Lung (tissue), 12 donors: ENCODE results near the gene NRP2. TPM values are rescaled to one million over a fixed set of nuclear protein-coding genes. Genes with fewer than 3 reads are reported as not detected.

Source experiments
- ATAC-seq: fragments of 200-7000 bp; cut with Tn5 transposase; one replicate; pipeline ENCODE4 v1.9.1; 2020; ENCODE audit warnings: moderate number of reproducible peaks; ENCODE audit not compliant: insufficient read depth, low FRiP score
- DNase-seq, 3 donors: peaks; one replicate each; pipeline ENCODE4 v3.0.0-alpha.2; 2013 to 2017
- H3K27ac ChIP-seq, 2 donors: one replicate each; pipeline ENCODE4 v1.5.1; 2013; ENCODE audit warnings: mild to moderate bottlenecking in 2 of 2, moderate library complexity in 2 of 2, control low read depth in 1 of 2, inconsistent platforms in 1 of 2, low read depth in 1 of 2, low read length in 1 of 2
- H3K27me3 ChIP-seq, 3 donors: one replicate each; pipeline ENCODE4 v1.5.1; 2013; ENCODE audit warnings: low read length in 2 of 3; ENCODE audit not compliant: control insufficient read depth in 3 of 3, insufficient read depth in 3 of 3
- H3K36me3 ChIP-seq, 4 donors: one replicate each; pipeline ENCODE4 v1.5.1; 2013; ENCODE audit warnings: low read length in 4 of 4, mild to moderate bottlenecking in 1 of 4, moderate library complexity in 1 of 4; ENCODE audit not compliant: control insufficient read depth in 4 of 4, insufficient read depth in 4 of 4
- H3K4me1 ChIP-seq, 5 donors: one replicate each; pipeline ENCODE4 v1.5.1; 2013; ENCODE audit warnings: low read length in 5 of 5, mild to moderate bottlenecking in 2 of 5, moderate library complexity in 1 of 5; ENCODE audit not compliant: control insufficient read depth in 5 of 5, insufficient read depth in 5 of 5
- H3K4me3 ChIP-seq: one replicate; pipeline ENCODE4 v1.5.1; 2013; ENCODE audit warnings: mild to moderate bottlenecking, control low read depth, moderate library complexity
- H3K9ac ChIP-seq, 2 donors: one replicate each; pipeline ENCODE4 v1.5.1; 2013; ENCODE audit warnings: low read length in 2 of 2, control low read depth in 1 of 2; ENCODE audit not compliant: insufficient read depth in 1 of 2
- H3K9me3 ChIP-seq, 4 donors: one replicate each; pipeline ENCODE4 v1.5.1; 2013; ENCODE audit warnings: low read length in 3 of 4, mild to moderate bottlenecking in 1 of 4, moderate library complexity in 1 of 4; ENCODE audit not compliant: control insufficient read depth in 4 of 4, insufficient read depth in 3 of 4
- WGBS, 2 donors: extraction: QIAGEN DNeasy Blood & Tissue Kit; methylation state at CpG; one replicate each; pipeline ENCODE4 v1.1.7; 2013; 5-methylcytosine and 5-hydroxymethylcytosine counted together
- polyA plus RNA-seq, 2 donors: library from polyadenylated mRNA; stranded (reverse); fragments of 200-250 nt; gene quantifications; one replicate each; pipeline ENCODE4 v1.2.1, GENCODE V29; 2013
- total RNA-seq, 2 donors: library from RNA; depleted of rRNA in 1 of 2; stranded (reverse); fragments of >200 nt in 1 of 2; gene quantifications; one replicate each; pipeline ENCODE4 v1.2.1, GENCODE V29; 2014 to 2021
- TF ChIP-seq, protein P1 (sequence below): IDR thresholded peaks from 2 replicates; pipeline ENCODE4 v1.5.1; 2012; ENCODE audit warnings: mild to moderate bottlenecking; ENCODE audit errors: control extremely low read depth, extremely low read depth
- donor health status: control.
- donor health status: control.
- donor health status: Bipolar disorder and iron deficiency.
- donor health status: healthy.
- donor health status: DM: yes; HTN: yes; CAD: no.

Gene NRP2
- total and polyA plus RNA-seq, 4 donors = 20.4 to 125 (median 63.2) TPM

DNA sequence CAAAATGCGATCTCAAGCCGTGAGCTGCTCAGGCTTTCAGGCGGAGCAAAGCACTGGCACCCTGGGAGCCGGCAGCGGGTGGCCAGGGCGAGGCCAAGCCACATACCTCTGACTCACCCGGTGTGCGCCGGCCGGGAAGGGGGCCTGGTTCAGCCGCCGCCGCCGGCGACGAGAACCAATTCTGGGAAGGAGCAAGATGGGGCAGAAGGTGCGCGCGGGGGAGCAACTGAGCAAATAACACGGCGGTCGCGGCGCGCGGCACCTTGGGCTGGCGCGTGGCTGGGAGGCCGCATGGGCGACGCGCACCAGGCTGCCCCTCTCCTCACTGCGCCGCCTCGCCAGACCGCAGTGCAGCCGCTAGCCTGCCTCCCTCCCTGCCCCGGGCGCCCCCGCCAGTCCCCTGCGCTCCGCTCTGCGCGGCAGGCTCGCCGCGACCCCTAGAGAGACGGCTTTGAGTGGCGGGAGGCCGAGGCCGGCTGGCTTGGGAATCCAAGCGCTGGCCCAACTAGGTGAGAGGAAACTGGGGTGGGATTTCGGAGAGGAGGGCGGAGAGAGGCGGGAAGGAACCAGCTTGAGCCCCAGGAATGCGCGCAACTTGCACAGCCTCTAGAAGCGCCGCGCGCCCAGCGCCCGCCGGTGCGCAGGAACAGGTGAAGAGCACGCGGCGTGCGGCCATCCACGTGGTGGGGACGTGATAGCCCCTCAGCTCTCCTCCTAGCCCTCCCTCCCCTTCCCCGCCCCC is 3.2 kb downstream of the NRP2 start:
- DNase-seq (peak; percentile 67 to 74 (median 73)), ATAC-seq (peak; percentile 56)
- H3K9ac ChIP-seq = peak overlapping the region; percentile 17 to 75
- peaks cover 0 to 6% (median 2%) of the 10 kb centered on the region in 3 donors for H3K27me3 ChIP-seq
- H3K4me1 ChIP-seq = peaks cover 4 to 71% (median 11%) of the 10 kb centered on the region in 5 donors
- no peaks in the 10 kb centered on the region for H3K9me3 ChIP-seq
- 0 to 1% methylated on average over 69 to 72 of the region's 72 CpGs for WGBS, 2 donors
- peak overlapping the region; percentile 13 to 89 for H3K27ac ChIP-seq
- no peaks in the 10 kb centered on the region for H3K36me3 ChIP-seq
- TF ChIP-seq, protein P1, sequence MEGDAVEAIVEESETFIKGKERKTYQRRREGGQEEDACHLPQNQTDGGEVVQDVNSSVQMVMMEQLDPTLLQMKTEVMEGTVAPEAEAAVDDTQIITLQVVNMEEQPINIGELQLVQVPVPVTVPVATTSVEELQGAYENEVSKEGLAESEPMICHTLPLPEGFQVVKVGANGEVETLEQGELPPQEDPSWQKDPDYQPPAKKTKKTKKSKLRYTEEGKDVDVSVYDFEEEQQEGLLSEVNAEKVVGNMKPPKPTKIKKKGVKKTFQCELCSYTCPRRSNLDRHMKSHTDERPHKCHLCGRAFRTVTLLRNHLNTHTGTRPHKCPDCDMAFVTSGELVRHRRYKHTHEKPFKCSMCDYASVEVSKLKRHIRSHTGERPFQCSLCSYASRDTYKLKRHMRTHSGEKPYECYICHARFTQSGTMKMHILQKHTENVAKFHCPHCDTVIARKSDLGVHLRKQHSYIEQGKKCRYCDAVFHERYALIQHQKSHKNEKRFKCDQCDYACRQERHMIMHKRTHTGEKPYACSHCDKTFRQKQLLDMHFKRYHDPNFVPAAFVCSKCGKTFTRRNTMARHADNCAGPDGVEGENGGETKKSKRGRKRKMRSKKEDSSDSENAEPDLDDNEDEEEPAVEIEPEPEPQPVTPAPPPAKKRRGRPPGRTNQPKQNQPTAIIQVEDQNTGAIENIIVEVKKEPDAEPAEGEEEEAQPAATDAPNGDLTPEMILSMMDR = no peak
- H3K4me3 ChIP-seq = peak overlapping the region; percentile 74

DNA sequence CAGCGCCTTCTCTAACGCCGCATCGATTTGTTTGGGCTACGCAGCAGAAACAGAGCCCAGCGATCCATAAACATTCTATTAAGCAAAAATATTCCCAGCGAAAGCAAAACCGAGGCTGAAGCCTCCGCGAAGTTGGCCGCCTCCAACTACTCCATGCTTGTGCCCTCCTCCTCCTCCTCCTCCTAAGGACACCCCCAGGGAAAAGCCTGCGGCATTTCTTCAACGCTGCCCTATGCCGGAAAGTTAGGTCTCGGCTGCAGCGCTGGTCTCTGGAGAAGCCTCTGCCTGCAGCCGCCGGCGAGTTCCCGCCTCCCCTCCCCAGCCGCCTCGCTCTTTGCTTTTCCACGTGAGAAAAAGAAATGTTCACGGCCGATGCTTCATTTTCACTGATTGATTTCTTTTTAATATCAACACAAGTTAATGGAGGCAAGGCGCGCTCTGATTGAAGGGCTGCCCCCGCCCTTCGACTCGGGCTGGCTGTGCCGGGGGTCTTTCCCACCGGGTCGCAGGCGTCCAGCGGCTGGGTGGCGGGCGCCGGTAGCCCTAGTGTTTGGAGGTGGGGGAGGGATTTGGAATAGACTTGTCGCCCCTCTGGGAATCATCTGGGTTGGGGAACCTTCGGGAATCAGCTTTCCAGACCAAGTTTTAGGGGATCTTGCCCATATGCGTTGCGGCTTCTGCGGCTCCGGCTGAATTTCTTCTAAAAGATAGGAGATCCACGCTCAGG is 3.9 kb downstream of the NRP2 start:
- H3K9ac ChIP-seq = peak overlapping the region in 1 of 2 donors; percentile 75
- ATAC-seq (no peak), DNase-seq (peak; percentile 46 to 65 (median 55))
- H3K27me3 ChIP-seq = peaks cover 0 to 6% (median 2%) of the 10 kb centered on the region in 3 donors
- H3K4me3 ChIP-seq = peak overlapping the region; percentile 74
- 2 to 12% methylated on average over 45 of the region's 45 CpGs for WGBS, 2 donors
- H3K9me3 ChIP-seq = no peaks in the 10 kb centered on the region
- peak overlapping the region in 1 of 2 donors; percentile 89 for H3K27ac ChIP-seq
- H3K36me3 ChIP-seq = no peaks in the 10 kb centered on the region
- H3K4me1 ChIP-seq = peaks cover 4 to 67% (median 9%) of the 10 kb centered on the region in 5 donors
- TF ChIP-seq, protein P1 = no peak

DNA sequence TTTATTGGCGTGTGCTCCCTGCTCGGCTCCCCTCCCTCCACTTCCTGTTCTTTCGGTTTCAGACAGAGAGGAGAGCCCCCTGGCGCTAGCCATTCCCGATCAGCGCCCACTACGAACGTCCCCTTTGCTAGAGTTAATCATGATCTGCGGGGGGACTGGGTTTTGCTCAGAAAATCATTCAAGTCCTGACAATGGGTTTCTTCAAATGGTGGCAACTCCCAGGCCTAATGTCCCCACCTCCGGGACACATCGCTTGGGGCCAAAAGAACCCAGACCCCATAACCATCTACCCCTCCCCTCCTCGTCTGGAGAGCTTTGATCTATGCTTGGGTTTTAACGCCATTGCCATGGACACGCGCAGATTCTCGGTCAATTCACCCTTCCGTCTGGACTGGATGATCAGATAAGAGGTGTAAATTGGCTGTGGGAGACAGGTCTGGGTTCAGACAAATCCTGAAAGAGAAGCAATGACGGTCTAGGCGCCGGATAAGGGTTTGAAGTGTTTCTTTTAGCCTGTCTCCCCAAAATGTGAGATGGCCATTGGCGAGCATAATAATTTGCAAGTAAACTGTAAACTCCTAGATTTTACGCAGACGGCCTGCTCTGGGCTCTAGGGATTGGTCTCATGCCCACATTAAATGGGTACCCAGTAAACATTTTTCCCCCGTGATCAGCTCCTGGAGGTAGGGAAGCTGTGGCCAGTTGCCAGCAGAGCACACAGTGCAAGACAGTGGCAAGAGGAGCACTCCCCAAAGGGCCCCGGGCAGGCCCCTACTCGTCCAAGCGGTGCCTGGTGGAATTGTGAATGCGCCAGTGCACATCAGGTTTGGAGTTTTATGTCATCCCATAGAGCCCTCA is 4.7 kb downstream of the NRP2 start:
- Histone ChIP-seq H3K9me3 (no peaks in the 10 kb centered on the region), H3K9ac (peak overlapping the region in 1 of 2 donors; percentile 75), H3K36me3 (no peaks in the 10 kb centered on the region), H3K4me1 (peaks cover 4 to 63% (median 9%) of the 10 kb centered on the region in 5 donors), H3K27me3 (peaks cover 0 to 6% (median 2%) of the 10 kb centered on the region in 3 donors), H3K4me3 (peak overlapping the region; percentile 33), H3K27ac (peak overlapping the region in 1 of 2 donors; percentile 65)
- TF ChIP-seq, protein P1 = no peak
- WGBS, 2 donors = 64 to 72% methylated on average over 28 of the region's 28 CpGs
- ATAC-seq (no peak), DNase-seq (peak; percentile 70 to 83 (median 82))
